Spinal cord (tissue), 10 donors: ENCODE results near the gene TM4SF1. TPM values are rescaled to one million over a fixed set of nuclear protein-coding genes. Genes with fewer than 3 reads are reported as not detected.

ENCODE experiments used
- DNase-seq, 6 donors: peaks; one replicate each; pipeline versions ENCODE4 v3.0.0 to v3.0.0-alpha.2; 2013 to 2015; ENCODE audit warnings: low spot score in 6 of 6, low read depth in 4 of 6
- H3K27ac ChIP-seq: one replicate; pipeline ENCODE4 v1.5.1; 2013; ENCODE audit warnings: low read depth, low read length, control low read depth
- H3K27me3 ChIP-seq: one replicate; pipeline ENCODE4 v1.6.1; 2013; ENCODE audit warnings: low read length; ENCODE audit not compliant: control insufficient read depth, insufficient read depth
- H3K36me3 ChIP-seq: one replicate; pipeline ENCODE4 v1.6.1; 2013; ENCODE audit warnings: low read length; ENCODE audit not compliant: control insufficient read depth, insufficient read depth
- H3K4me1 ChIP-seq: one replicate; pipeline ENCODE4 v1.6.1; 2013; ENCODE audit warnings: low read length; ENCODE audit not compliant: control insufficient read depth, insufficient read depth
- H3K4me3 ChIP-seq: one replicate; pipeline ENCODE4 v1.5.1; 2013; ENCODE audit warnings: low read depth, low read length, control low read depth
- H3K9me3 ChIP-seq: one replicate; pipeline ENCODE4 v1.6.1; 2013; ENCODE audit warnings: low read length; ENCODE audit not compliant: control insufficient read depth, insufficient read depth
- WGBS: methylation state at CpG from one replicate; pipeline ENCODE4 v1.1.5; 2013; ENCODE audit warnings: missing lambda C conversion rate; ENCODE audit not compliant: insufficient coverage; 5-methylcytosine and 5-hydroxymethylcytosine counted together
- long read RNA-seq, 4 donors: transcript quantifications; one replicate each; lab custom pipeline, GENCODE V29; 2026
- polyA plus RNA-seq, 2 donors: library from polyadenylated mRNA; unstranded; fragments of 120-200 nt; gene quantifications; one replicate each; pipeline ENCODE4 v1.2.1, GENCODE V29; 2013; ENCODE audit not compliant: insufficient read length in 2 of 2
- total RNA-seq, 2 donors: library from RNA; depleted of rRNA in 1 of 2; stranded (reverse); fragments of 120-200 nt in 1 of 2; fragments of >200 nt in 1 of 2; gene quantifications; one replicate each; pipeline versions ENCODE4 v1.2.3 to v1.2.4, GENCODE V29; 2013 to 2014
- donor health status: healthy.

The TM4SF1 gene, protein sequence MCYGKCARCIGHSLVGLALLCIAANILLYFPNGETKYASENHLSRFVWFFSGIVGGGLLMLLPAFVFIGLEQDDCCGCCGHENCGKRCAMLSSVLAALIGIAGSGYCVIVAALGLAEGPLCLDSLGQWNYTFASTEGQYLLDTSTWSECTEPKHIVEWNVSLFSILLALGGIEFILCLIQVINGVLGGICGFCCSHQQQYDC
- total RNA-seq (100 to 1,000 TPM; 106 to 110 TPM), polyA plus RNA-seq (10 to 100 TPM; 18.5 to 39.4 TPM)
- long read RNA-seq, donor 1, transcript TM4SF1-201 (5 exons, 1,771 nt) = major isoform, 28 of 38 reads
- long read RNA-seq, donor 1, partial matches to known transcripts = 10 of 38 reads
- long read RNA-seq, donor 1, other reads (novel, unspliced or antisense) = 0 of 38 reads
- long read RNA-seq, donor 2, transcript TM4SF1-201 (5 exons, 1,771 nt) = major isoform, 6 of 6 reads
- long read RNA-seq, donor 2, partial matches to known transcripts = 0 of 6 reads
- long read RNA-seq, donor 2, other reads (novel, unspliced or antisense) = 0 of 6 reads
- long read RNA-seq, donor 3, transcript TM4SF1-201 (5 exons, 1,771 nt) = major isoform, 15 of 16 reads
- long read RNA-seq, donor 3, partial matches to known transcripts = 0 of 16 reads
- long read RNA-seq, donor 3, other reads (novel, unspliced or antisense) = 0 of 16 reads
- long read RNA-seq, donor 4, transcript TM4SF1-201 (5 exons, 1,771 nt) = major isoform, 85 of 104 reads
- long read RNA-seq, donor 4, partial matches to known transcripts = 19 of 104 reads
- long read RNA-seq, donor 4, other reads (novel, unspliced or antisense) = 0 of 104 reads

DNA sequence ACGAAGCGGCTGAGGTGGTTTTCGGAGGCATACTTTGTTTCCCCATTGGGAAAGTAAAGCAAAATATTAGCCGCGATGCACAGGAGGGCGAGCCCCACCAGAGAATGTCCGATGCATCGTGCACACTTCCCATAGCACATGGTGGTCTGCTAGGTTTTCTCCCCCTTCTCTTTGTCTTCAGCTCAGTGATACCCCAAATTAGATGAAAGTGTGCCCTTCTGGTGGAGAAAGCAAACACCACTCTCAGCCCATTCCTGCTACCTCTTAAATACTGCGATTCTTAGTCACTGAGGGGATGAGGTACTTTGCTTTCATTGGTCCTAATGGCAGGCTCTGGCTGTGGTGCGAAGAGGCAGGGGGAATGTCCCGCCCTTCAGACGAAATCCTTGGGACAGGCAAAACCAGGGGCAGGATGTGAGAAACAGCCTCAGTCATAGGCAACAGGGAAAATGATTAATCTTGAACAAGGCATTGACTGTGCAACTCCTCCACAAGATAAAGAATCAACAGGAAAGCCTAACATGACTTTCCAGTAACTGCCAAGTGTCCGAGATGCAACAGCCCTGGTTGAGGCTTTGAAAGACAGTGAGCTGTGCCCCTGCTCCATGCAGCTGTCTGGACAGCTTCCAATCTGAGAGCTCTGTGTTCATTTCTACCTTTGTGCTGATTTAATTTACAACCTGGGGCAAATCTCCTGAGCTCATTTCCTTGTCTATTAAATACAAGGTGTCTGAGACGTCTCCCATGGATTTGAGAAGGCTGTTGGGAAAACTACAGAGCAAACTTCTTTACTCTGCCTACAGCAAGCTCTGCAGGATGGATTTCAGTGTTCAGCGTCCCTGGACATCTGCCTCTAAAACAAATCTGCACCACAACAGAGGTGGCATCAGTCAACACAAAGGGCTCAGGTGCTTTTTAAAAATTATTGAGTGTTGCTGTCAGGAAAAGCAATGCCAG, at the start of gene TM4SF1:
Gene TM4SF1, minus strand, starts transcription at position 242 of the 957 bp plus-strand sequence. Its CDS starts 102 bp downstream, at position 140.
- peak within 1 kb of the TSS; percentile 81 for H3K27ac ChIP-seq
- 79% methylated on average over 8 of the region's 15 CpGs for WGBS
- H3K9me3 ChIP-seq = no peaks in the 10 kb centered on the region
- H3K4me1 ChIP-seq = peaks cover 17% of the 10 kb centered on the region
- no peaks in the 10 kb centered on the region for H3K36me3 ChIP-seq
- DNase-seq = peak in 2 of 6 donors; percentile 38 to 57
- peak within 1 kb of the TSS; percentile 36 for H3K4me3 ChIP-seq
- H3K27me3 ChIP-seq = no peaks in the 10 kb centered on the region

DNA sequence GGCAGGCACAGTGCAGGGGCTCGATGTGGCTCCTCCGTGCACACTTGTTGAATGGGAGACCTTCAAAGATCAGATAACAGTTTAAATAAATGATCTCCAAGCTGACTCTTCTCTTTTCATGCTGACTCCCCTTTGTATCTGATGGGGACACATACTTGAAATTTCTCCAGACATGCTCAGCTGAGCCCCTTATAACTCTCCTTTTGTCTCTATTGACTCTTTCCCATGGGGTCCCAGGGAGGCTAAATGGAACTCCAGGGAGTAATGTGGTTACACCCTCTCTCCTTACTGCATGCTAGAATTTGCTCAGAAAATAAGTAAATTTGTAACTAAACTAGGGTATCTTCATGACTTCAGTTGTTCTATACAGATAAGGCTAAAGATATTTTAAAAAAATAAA, 48.9 kb upstream of the TM4SF1 start:
- Histone ChIP-seq H3K36me3 (no peaks in the 10 kb centered on the region), H3K9me3 (no peaks in the 10 kb centered on the region), H3K4me3 (no peak overlapping the region), H3K27ac (no peak overlapping the region), H3K4me1 (no peaks in the 10 kb centered on the region), H3K27me3 (no peaks in the 10 kb centered on the region)
- WGBS = 10% methylated on average over 2 of the region's 2 CpGs
- DNase-seq = peak in 2 of 6 donors; percentile 17 to 38

DNA sequence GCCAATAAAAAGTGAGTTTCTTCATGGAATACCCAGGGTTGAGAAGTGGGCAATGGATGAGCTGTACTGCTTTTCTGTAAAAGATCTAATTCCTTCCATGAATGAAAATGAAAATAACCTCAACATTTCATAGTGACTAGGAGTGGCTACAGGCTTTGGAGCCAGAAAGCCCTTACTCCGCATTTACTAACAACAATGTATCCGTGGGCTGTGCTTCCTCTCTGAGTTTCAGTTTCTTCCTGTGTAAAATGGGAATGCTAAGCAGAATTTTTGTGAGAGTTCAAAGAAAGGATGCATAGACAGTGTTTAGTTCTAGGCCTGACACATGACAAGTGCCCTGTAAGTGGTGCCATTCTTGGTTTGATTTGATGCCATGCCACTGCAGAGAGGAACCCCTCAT, 47.5 kb upstream of the TM4SF1 start:
- Histone ChIP-seq H3K27me3 (no peaks in the 10 kb centered on the region), H3K4me1 (no peaks in the 10 kb centered on the region), H3K27ac (no peak overlapping the region), H3K9me3 (no peaks in the 10 kb centered on the region), H3K4me3 (no peak overlapping the region), H3K36me3 (no peaks in the 10 kb centered on the region)
- DNase-seq = no peak
- 88% methylated on average over 1 of the region's 2 CpGs for whole genome bisulfite sequencing

DNA sequence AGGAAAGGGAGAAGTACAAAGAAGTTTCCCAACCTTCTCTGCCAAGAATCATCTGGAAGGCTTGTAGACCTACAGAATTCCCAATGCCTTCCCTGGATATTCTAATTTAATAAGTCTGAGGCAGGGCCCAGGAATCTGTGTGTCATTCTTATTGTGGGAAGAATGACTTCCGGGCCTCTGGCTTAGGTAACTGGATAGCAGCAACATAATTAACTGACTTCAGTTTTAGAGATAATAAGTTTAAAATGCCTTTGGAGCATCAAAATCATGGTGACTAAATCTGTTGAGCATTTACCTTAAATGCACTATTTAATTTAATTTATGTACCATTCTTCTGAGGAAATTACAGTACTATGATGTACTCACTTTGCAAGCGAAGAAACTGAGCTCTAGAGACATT, 44.3 kb upstream of the TM4SF1 start:
- Histone ChIP-seq H3K4me1 (no peaks in the 10 kb centered on the region), H3K4me3 (no peak overlapping the region), H3K9me3 (no peaks in the 10 kb centered on the region), H3K36me3 (no peaks in the 10 kb centered on the region), H3K27me3 (no peaks in the 10 kb centered on the region), H3K27ac (no peak overlapping the region)
- DNase-seq = no peak
- no CpG with 5 or more reads among the region's 2 CpGs for WGBS

DNA sequence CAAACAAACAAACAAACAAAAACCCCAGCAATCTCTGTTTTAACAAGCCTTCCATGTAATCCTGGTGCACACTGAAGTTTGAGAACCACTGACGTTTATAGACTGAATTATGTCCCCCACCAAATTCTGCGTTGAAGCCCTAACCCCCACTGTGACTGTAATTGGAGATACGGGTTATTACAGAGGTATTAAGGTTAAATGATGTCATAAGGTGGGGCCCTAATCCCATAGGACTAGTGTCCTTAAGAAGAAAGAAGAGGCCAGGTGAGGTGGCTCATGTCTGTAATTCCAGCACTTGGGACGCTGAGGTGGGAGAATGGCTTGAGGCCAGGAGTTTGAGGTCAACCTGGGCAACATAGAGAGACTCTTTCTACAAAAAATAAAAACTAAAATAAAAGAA, 42.4 kb upstream of the TM4SF1 start:
- DNase-seq = no peak
- Histone ChIP-seq H3K36me3 (no peaks in the 10 kb centered on the region), H3K4me3 (no peak overlapping the region), H3K9me3 (no peaks in the 10 kb centered on the region), H3K27me3 (no peaks in the 10 kb centered on the region), H3K4me1 (no peaks in the 10 kb centered on the region), H3K27ac (no peak overlapping the region)
- 100% methylated on average over 1 of the region's 4 CpGs for WGBS

DNA sequence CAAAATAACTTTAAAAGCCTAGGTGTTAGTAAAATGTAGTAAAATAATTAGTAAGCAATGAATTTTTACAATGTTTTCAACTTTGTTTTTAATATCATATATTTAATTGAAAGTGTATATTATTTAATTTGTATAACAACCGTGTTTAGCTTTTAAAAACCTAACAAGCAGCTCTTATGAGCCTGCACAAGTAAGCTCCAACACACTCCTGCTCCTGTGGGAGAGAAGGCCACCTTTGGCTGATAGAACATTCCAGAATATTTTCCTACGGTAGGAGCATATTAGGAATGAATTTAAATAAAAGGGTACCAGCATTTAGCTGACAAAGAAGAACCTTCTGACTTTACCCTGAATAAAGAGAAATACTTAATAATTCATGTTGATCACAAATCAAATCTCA, 40.3 kb upstream of the TM4SF1 start:
- Histone ChIP-seq H3K9me3 (no peaks in the 10 kb centered on the region), H3K36me3 (no peaks in the 10 kb centered on the region), H3K4me3 (no peak overlapping the region), H3K4me1 (no peaks in the 10 kb centered on the region), H3K27ac (no peak overlapping the region), H3K27me3 (no peaks in the 10 kb centered on the region)
- no CpG with 5 or more reads among the region's 2 CpGs for WGBS
- DNase-seq = no peak

DNA sequence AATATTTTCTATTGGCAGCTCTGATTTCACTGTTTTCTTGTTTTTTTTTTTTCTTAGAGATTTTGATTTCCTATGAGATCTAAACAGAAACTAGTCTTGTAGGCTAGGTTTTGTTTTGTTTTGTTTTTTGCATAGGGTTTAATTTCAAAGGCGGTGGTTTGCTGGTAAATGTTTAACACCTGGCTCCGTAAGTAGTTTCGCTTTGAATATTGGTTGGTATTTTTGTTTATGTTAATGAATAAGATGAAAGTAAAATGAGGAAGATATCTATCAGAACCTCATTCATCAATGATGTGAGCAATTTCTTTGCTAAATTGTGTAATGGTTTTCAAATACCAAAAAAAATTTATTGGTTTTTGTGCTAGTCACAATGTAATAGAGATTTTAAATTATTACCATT, 39.7 kb upstream of the TM4SF1 start:
- Histone ChIP-seq H3K4me1 (no peaks in the 10 kb centered on the region), H3K36me3 (no peaks in the 10 kb centered on the region), H3K27me3 (no peaks in the 10 kb centered on the region), H3K4me3 (no peak overlapping the region), H3K9me3 (no peaks in the 10 kb centered on the region), H3K27ac (no peak overlapping the region)
- no peak for DNase-seq
- no CpG with 5 or more reads among the region's 3 CpGs for WGBS

DNA sequence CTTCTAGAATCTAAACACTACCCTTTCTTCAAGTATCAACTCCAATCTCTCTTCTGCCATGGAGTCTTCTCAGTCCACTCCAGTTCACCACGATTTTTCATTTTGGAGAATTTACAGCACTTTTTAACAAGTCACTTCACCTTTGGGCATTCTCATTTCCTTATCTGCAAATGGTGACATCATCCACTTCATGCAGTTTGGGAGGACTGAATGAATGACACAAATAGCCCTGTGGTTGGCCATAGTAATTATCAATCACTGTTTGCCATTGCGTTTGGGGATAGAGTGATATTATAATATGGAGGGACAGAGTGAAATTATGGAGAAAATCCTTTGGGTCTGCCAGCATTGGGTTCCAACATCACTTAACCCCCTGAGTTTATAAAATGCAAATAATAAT, 38.0 kb upstream of the TM4SF1 start:
- WGBS = 100% methylated on average over 1 of the region's 2 CpGs
- Histone ChIP-seq H3K27ac (no peak overlapping the region), H3K27me3 (no peaks in the 10 kb centered on the region), H3K4me1 (no peaks in the 10 kb centered on the region), H3K4me3 (no peak overlapping the region), H3K9me3 (no peaks in the 10 kb centered on the region), H3K36me3 (no peaks in the 10 kb centered on the region)
- no peak for DNase-seq

DNA sequence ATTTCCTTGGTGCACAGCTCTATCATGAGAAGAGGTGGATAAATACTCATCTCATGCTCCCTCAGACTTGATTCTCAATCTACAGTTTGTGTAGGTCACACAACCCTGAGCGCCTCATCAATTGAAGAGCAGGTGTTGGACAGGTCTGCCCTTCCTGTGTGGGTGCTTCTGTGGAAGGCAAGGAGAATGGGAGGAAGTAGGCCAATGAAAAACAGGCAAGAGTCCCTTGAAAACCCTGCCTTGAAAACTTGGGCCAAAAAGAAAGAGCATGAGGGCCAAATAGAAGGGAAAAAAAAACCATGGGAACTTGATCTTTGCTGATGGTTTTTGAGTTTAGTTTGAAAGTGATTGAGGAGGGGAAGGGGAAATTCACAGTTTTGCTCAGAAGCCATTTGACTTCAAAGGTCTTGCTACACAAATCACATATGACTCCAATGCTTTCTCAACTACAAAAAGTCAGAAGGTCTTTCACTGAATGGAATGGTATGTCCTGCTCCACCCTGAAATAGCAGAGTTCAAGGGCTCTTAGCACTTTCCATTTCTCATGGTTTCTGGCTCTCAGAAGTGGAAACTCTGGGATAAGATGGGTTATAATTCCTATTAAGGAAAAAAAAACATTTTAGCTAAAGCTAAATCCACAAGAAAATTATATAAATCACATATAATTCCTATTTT, 37.2 kb upstream of the TM4SF1 start:
- DNase-seq = no peak

More for the DNA sequence above, 37.2 kb upstream of the TM4SF1 start:
- no peaks in the 10 kb centered on the region for H3K36me3 ChIP-seq
- H3K27ac ChIP-seq = no peak overlapping the region
- no peaks in the 10 kb centered on the region for H3K27me3 ChIP-seq
- WGBS = 100% methylated on average over 1 of the region's 1 CpG
- H3K4me1 ChIP-seq = no peaks in the 10 kb centered on the region
- H3K4me3 ChIP-seq = no peak overlapping the region
- H3K9me3 ChIP-seq = no peaks in the 10 kb centered on the region
